Inflammatory macrophage (primary cell): ENCODE data around the gene CABCOCO1.

Experiments
- DNase-seq, 2 donors: peaks; one replicate each; pipeline ENCODE4 v3.0.0-alpha.2; 2020 to 2022

CABCOCO1 gene

DNA sequence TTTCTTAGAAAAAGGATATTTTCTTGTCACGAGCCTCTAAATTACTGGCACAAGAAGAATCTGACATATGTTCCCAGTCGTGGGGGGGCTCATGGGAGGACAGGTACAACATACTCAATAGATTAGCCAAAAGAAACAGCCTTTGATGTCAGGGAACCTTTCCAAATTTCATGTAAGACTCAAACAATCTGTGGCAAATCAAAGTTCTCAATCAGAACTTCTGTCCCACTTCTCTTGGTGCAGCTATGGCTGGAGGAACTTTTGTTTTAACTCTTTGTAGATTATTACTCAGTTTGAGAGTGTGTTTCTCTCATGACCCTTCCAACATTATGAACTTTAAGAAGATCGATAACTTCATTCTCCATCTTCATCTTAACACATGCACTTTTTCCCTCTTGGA, 124.4 kb downstream of the CABCOCO1 start:
- DNase-seq, result no peak

DNA sequence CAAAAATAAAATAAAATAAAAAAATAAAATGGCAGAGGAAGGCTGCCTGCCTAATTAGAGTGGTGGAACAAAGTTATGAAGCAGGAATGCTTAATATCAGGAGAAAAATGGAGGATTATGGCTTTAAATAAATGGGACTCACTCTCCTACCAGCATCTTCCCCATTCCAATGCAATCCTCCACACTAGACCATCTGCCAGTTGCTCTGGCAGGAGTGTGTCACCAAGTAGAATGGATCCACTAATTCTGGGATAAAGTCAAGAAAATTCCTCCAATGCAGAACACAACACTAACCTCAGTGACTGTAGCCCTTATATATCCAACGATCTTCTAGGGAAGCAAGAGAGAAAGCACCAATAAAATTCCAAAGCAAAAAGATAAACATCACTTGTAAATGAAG, 126.3 kb downstream of the CABCOCO1 start:
- DNase-seq, result no peak

DNA sequence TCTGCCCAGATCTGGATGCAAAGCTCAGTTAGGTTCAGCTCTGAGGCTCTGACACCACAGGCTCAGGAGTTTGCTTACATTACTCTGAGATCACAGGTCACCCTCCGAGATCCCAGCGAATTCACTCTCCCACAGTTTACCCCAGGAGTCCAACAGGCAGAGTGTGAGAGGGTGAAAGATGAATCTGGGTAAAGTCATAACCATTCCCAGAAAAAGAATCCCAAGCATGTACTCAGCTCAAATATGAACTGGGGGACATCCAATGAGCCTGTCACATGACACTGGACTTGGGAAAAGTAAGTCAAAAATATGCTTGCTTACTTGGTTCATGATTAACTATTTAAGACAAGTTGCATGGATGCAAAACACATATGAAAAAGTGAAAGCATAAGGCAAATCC, 128.5 kb downstream of the CABCOCO1 start:
- no peak for DNase-seq

DNA sequence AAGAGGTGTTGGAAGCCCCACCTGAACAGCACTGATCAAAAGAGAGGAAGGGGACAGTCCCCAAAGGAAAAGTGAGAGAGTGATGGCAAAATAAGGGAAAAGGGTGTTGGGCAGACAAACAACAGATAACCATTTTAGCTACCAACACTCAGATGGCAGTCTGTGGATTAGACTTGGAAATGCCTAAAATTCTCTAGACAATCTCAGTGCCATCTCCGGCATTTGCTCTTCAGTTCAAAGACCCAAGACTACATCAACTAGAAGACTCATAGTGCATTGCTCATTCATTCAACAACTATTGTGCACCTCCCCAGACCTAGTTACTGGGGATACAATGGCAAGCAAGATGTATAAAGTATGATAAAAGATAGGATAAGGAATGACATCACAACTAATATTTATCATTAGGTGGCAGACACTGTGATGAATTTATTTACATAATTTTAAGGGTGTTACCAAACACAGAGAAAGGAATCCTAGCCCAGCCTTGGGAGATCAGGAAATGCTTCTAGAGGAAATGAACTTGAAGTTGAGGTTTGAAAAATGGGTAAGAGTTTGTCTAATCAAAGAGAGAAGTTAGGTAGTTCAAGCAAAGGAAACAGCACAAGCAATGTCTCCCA, 129.5 kb downstream of the CABCOCO1 start:
- no peak for DNase-seq

DNA sequence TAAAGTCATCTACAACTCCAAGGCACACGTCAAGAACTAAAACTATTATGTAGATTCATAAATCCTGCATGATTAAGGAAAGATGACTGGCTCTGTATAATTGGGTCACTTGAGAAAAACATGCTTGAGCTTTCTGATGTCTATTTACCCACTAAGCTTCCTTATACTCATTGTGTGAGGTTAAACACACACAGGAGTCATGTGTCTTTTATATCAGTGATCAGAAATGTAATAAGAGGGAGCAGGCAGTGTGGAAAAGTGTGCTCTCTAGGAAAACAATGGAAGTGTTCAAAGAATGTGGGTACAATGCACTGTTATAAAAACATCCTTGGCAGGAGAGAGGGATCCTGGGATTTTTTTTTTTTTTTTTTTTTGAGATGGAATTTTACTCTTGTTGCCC, 130.2 kb downstream of the CABCOCO1 start:
- DNase-seq, result no peak

DNA sequence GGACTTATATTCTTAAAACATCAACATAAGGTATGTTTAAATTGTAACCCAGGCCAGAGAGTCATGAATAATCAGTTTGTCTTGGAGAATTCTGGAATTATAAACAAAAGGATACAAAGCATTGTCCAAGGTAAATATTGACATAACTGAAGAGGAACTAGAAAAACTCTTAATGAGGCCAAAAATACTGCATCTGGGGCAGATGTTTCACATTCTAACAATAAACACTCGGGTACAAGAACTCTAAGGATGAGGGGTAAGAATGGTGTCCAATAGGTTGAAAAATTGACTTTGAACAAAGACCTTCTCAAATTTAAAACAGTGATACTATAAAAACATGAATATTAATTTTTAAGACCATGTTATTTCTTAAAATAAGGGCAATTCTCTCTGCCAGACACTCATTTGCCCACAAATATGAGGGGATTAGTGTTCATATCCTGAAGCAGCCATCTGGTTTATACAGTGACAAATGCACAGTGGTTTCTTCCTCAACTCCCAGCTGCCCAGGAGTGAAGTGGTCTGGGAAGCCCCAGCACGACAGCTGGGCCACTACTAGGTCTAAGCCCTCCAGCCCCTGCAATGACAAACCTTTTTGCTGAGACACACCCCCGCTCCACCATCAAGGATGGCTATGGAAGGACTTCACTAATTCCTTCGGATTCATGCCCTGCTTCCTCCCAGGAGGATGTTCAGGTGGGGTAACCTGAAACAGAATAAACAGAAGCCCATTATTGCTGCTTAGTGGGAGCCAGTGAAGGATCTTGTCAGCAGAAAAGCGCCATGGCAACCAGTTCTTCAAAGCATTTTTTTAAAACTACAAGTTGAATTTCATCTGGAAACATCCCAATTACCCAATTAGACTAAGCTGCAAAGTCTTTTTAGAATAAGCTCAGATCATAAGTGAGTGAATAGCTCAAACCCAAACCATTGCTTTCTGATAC, 131.3 kb downstream of the CABCOCO1 start:
- no peak for DNase-seq

DNA sequence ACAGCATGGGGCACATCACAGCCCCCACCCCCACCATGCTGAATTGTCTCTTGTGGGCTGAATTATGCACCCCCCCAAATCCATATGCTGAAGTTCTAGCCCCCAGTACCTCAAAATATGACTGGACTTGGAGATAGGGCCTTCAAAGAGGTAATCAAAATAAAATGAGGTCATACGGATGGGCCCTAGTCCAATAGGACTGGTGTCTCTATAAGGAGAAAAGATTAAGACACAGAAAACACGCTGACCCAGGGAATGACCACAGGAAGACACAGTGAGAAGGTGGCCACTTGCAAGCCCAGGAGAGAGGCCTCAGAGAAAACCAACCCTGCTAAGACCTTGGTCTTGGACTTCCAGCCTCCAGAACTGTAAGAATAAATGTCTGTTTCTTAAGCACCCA, 132.4 kb downstream of the CABCOCO1 start:
- DNase-seq, result no peak

DNA sequence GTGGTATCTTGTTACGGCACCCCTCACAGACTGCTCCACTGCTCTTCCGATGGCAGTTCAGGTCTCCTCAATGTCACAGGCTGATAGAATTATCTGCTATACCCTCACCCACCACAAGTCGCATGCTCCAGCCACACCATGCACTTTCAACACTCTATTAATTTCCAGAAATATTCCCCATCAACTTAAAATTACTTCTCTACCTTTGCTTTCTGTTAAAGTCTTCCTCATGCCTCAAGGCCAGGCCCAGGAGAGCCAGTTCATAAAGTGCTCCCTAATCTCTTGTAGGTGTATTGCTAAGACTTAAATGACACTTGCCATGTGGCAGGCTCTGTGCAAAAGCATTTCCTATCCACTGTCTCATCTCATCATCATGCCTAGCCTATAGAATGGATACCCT, 132.8 kb downstream of the CABCOCO1 start:
- DNase-seq, result no peak

DNA sequence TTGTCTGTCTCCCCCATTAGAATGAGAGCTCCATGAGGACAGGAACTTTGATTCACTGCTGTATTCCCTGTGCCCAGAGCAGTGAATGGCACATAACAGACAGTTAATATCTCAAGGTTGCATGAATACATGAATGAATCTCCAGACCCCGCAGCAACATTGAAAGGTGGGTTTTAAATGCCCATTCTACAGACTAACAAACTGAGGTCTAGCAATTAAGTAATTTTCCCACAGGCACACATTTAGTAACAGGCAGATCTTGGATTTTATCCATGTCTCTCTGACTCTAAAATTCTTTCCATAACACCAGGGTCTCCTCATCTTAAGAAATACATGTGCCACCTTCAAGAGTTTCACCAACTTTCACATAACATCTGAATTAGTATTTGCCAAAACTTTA, 134.1 kb downstream of the CABCOCO1 start:
- no peak for DNase-seq

DNA sequence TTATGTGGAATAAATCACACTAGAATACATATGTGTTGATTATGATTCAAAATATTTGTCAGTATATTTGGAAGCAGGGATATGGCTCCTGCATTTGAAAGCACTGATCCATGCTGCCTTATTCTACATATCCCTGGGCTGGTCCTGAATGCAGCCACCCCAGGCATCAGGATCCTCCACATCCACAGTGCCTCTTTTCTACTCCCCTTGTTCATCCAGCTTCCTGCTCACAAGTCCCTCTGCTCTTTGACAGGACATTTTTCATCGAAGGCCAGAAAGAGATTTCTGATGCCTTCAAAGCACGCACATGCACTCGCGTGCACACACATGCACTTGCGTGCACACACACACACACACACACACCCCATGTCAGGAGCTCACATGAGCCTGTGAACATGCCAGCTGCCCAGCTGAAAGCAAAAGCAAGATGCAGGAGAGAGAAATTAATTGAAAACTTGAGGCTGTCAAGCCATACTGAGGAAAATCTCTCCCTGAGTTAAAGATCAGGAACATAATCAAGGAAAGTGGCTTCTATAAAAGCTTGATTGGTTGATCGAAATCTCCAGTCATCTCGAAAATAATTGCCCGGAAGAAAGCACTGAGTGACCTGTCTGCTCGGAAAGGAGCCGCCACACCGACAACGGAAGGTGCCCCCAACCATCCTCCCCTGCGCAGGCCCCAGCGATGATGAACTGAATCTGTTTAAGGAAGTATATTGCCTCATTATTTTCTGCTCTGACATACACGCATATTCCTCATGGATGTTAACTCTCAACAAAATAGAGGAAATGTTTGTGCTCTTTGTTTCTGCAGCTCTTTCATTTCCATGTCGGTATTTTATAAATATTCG, 134.8 kb downstream of the CABCOCO1 start:
- DNase-seq, result no peak

DNA sequence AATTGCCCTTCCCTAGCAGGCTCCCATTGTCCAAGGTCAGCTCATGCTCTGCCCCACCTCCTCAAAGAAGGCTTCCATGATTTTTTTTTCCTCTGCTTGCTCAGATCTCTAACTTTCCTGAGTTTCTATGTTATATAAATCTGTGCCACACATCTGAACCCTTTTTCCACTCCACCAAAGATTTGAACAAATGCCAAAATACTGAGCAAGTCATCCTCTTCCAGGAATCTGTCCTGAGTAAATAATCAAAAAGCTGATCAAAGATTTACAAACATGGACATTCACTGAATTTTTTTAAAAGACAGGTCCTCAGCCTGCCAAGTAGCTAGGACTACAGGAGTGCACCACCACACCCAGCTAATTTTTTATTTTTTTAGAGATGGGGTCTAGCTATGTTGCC, 136.0 kb downstream of the CABCOCO1 start:
- no peak for DNase-seq

DNA sequence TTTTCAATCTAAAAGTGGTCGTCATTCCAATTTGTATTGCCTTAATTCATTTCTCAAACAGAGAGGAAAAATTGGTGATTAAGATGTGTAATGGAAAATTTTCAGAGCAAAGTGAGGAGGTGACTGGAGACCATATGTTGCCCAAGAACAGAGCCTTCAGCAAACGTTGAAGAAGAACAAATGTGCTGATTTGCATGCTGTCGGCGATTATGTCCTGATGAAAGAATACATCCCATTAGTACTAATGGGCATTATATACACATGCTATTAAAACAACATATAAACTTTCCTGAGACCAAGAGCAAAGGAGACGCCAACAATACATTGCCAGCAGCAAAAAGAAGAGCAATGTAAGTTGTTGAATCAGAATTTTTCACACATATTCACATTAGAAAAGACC, 138.8 kb downstream of the CABCOCO1 start:
- no peak for DNase-seq

DNA sequence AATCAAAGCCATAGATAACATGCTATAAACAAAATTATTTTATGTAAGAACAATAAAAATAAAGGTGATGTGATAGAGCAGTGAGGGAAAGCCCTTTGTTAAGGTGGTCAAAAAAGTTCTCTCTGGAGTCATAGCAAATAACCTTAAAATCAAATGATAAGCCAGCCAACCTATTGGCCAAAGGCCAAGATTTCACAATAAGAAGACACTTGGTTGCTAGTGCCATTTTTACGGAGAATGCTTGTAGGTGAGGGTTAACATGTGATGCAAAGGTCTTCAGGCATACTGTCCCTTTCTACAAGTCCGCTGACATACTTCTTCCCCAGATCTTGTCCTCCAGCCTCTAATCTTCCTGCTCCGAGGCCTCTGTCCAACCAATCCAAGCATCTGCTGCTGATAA, 140.5 kb downstream of the CABCOCO1 start:
- no peak for DNase-seq

DNA sequence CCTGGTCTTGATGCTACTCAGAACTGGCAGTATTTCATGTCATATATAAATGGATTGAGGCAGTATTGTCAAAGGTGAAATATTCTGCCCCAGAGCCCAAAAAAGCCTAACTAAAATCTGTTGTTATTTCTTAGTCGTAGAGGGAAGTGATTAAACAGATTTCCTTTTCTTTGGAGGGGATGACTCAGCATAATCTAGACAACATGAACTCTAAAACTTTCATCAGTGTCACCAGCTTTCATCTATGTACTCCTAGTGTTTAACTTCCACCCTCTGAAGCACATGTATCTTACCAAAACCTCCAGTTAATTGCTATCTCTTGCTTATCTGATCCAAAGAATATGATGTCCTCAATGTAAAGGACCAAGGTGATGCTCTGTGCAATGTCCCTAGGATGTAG, 141.7 kb downstream of the CABCOCO1 start:
- peak in 1 of 2 donors; percentile 13 for DNase-seq

DNA sequence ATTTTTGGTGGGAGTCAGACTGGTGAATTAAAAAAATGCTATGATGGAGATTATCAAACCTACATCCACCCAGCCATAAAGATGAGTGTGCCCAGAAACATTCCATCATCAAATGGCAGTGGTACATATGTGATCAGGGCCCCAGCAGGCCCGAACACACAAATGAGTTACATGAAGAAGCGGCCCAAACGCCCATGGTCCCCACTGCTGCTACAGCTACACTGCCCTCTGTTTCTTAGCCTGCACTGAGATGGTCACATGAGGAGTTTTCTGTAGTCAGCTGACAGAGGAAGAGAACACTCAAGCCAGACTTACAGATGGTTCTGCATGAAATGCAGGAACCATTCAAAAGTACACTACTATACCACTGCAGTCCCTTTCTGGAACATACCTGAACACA, 142.4 kb downstream of the CABCOCO1 start:
- no peak for DNase-seq

DNA sequence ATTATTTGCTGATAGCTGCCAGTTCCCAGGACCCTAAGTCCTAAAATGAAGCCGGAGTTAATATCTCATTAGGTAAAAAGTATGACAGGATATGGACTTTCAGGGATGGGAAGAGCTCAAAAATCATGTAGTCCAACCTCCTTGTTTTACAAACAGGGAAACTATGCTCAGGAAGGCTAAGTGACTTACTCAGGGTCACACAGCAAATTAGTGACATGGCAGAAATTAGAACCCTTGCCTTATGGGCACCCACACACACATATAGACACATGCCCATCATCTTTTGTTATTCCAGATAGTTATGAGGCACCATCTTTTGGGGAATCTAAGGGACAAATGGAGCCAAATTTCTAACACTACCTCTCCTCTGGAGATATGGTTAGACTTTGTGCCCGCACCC, 147.5 kb downstream of the CABCOCO1 start:
- no peak for DNase-seq

DNA sequence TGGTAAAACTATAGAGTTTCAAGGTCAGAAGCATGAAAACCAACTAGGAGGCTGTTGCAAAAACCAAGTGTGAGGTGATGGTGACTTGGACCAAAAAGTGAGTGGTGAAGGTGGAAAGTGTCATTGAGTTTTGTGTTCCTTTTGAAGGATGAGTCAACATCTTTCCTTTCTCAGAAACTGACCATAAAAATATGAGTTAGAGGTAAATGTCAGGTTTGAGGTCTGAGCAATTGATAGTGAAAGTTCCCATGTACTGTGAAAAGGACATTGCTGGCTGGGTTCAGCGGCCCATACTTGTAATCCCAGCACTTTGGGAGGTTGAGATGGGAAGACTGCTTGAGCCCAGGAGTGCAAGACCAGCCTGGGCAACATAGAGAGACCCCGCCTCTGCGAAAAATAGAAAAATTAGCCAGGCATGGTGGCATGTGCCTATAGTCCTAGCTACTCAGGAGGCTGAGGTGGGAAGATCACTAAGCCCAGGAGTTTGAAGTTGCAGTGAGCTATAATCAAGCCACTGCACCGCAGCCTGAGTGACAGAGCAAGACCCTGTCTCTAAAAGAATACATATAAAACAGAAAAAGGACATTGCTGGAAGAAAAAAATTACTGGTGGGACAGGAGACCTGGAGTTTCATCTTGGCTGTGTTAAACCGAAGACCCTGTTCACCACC, 149.5 kb downstream of the CABCOCO1 start:
- no peak for DNase-seq

DNA sequence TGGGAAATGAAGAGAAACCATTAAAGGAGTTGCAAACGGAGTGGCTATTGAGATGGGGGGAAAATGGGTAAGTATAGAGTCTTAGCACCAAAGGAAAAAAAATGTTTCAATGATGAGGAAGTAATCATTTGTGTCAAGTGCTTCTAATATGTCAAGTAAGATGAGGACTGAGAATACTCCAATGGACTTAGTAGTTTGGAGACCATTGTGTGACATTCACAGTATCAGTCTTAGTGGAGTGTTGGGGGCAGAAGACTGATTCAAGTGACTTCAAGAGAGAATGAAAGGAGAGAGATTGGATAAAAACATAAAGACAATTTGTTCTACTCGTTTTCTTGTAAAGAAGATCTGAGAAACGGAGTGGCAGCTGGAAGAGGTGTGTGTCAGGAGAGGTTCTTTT, 150.2 kb downstream of the CABCOCO1 start:
- DNase-seq, result no peak

DNA sequence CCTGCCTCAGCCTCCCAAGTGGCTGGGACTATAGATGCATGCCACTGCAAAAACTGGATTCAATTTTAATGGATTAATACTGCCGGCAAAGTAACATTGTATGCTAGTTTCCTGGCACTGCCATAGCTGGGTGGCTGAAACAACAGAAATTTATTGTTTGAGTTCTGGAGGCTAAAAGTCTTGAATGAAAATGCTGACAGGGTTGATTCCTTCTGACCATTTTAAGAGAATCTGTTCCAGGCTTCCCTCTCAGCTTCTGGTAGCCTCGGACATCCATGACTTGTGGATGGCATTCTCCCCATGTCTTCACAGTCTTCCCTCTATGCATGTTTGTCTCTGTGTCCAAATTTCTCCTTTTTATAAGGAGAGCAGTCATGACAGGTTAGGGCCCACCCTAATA, 151.4 kb downstream of the CABCOCO1 start:
- no peak for DNase-seq

DNA sequence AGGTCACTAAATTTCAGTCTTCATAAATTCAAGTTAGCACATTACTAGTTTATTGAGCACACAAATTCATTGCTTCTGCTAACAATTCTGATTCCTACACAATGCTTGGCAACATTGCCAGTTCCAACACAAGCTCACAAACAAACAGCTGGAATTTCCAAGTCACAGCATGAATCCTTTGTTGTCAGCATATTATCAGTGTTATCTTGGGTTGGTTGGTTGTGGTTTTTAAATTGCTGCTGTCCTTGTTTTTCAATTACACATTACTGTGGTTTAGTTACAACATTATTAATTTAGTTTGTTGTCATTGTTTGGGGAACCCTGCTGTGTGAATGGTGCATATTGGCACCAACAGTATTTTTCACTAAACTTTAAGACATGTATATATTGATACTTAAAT, 152.8 kb downstream of the CABCOCO1 start:
- DNase-seq, result no peak
